GM12892 (cell line): Measurements from ENCODE around the gene AFF3.

ENCODE experiments used
- POLR2A ChIP-seq: IDR thresholded peaks from 2 replicates; pipeline ENCODE4 v1.6.1; 2011; ENCODE audit warnings: low read depth, low read length, control low read depth
- POLR2AphosphoS5 ChIP-seq: IDR thresholded peaks from 2 replicates; pipeline ENCODE4 v1.6.1; 2011; ENCODE audit warnings: low read depth, low read length, control low read depth

GRCh38 chr2:99634234-99634633 lies 508.2 kb downstream of the AFF3 start:
- TF ChIP-seq POLR2A (no peak), POLR2AphosphoS5 (no peak)
